ENCODE results near the gene ZNF775.

The ZNF775 gene

GRCh38 chr7:150398965-150399320, 19.8 kb downstream of the ZNF775 start:
- H3K27ac ChIP-seq (ENCODE audit: low read length, poor library complexity, severe bottlenecking) = no peak overlapping the region
- H2BK5ac ChIP-seq (ENCODE audit: low read depth, low read length, poor library complexity, severe bottlenecking) = no peak overlapping the region
- DNase-seq = no peak
- no peak overlapping the region for H2BK120ac ChIP-seq (ENCODE audit: low read depth, low read length)
- H3K27me3 ChIP-seq (ENCODE audit: control insufficient read depth in 1 of 2, insufficient read depth in 1 of 2, low read length in 2 of 2) = no peaks in the 10 kb centered on the region
- no peak overlapping the region for H3K4me3 ChIP-seq (ENCODE audit: insufficient read depth in 1 of 2, low read depth in 1 of 2, low read length in 2 of 2)
- no peaks in the 10 kb centered on the region for H3K9me3 ChIP-seq (ENCODE audit: control insufficient read depth, low read length)
- H4K91ac ChIP-seq (ENCODE audit: low read length) = no peak overlapping the region
- H3K18ac ChIP-seq (ENCODE audit: low read depth in 1 of 2, low read length in 2 of 2) = no peak overlapping the region
- no peak overlapping the region for H2BK15ac ChIP-seq (ENCODE audit: low read depth, poor library complexity, severe bottlenecking)
- no peak overlapping the region for H3K4ac ChIP-seq (ENCODE audit: low read depth in 1 of 2, low read length in 2 of 2)
- WGBS = 86% methylated on average over 1 of the region's 2 CpGs
- H2BK12ac ChIP-seq (ENCODE audit: low read length in 2 of 2) = no peak overlapping the region
- H3K4me2 ChIP-seq (ENCODE audit: low read length, poor library complexity, severe bottlenecking) = no peak overlapping the region
- H3K36me3 ChIP-seq (ENCODE audit: control insufficient read depth in 1 of 2, insufficient read depth in 2 of 2, low read depth in 1 of 2, low read length in 2 of 2) = peaks cover 15 to 34% of the 10 kb centered on the region in 2 experiments
- no peak overlapping the region for H3K9ac ChIP-seq (ENCODE audit: low read length)
- H3K79me1 ChIP-seq (replicated peaks; ENCODE audit: low read length, poor library complexity, severe bottlenecking) = peaks cover 17% of the 10 kb centered on the region
- H4K8ac ChIP-seq (ENCODE audit: low read length) = no peak overlapping the region
- H3K23ac ChIP-seq (ENCODE audit: low read length in 2 of 2) = no peak overlapping the region
- no peak overlapping the region for H3K14ac ChIP-seq (ENCODE audit: low read length in 2 of 2)
- no peak overlapping the region for H2AK5ac ChIP-seq (ENCODE audit: low read length, severe bottlenecking)
- peaks cover 19% of the 10 kb centered on the region for H3K4me1 ChIP-seq (ENCODE audit: control insufficient read depth, insufficient read depth, low read depth, low read length)
- no peak overlapping the region for H2AFZ ChIP-seq (ENCODE audit: low read depth, low read length)

GRCh38 chr7:150399421-150400007, 20.4 kb downstream of the ZNF775 start:
- Histone ChIP-seq H3K4me1 (ENCODE audit: control insufficient read depth, insufficient read depth, low read depth, low read length) (peaks cover 22% of the 10 kb centered on the region), H3K23ac (ENCODE audit: low read length in 2 of 2) (no peak overlapping the region), H3K27me3 (ENCODE audit: control insufficient read depth in 1 of 2, insufficient read depth in 1 of 2, low read length in 2 of 2) (no peaks in the 10 kb centered on the region), H3K14ac (ENCODE audit: low read length in 2 of 2) (no peak overlapping the region), H3K4me3 (ENCODE audit: insufficient read depth in 1 of 2, low read depth in 1 of 2, low read length in 2 of 2) (no peak overlapping the region), H3K9ac (ENCODE audit: low read length) (no peak overlapping the region), H4K8ac (ENCODE audit: low read length) (no peak overlapping the region), H3K9me3 (ENCODE audit: control insufficient read depth, low read length) (no peaks in the 10 kb centered on the region), H4K91ac (ENCODE audit: low read length) (peak overlapping the region; percentile 35), H3K36me3 (ENCODE audit: control insufficient read depth in 1 of 2, insufficient read depth in 2 of 2, low read depth in 1 of 2, low read length in 2 of 2) (peaks cover 15 to 34% of the 10 kb centered on the region in 2 experiments), H2AFZ (ENCODE audit: low read depth, low read length) (no peak overlapping the region), H3K4me2 (ENCODE audit: low read length, poor library complexity, severe bottlenecking) (no peak overlapping the region), H3K79me1 (replicated peaks; ENCODE audit: low read length, poor library complexity, severe bottlenecking) (peaks cover 17% of the 10 kb centered on the region), H2BK120ac (ENCODE audit: low read depth, low read length) (no peak overlapping the region), H3K27ac (ENCODE audit: low read length, poor library complexity, severe bottlenecking) (no peak overlapping the region), H3K4ac (ENCODE audit: low read depth in 1 of 2, low read length in 2 of 2) (no peak overlapping the region), H2BK15ac (ENCODE audit: low read depth, poor library complexity, severe bottlenecking) (no peak overlapping the region), H2BK12ac (ENCODE audit: low read length in 2 of 2) (no peak overlapping the region), H2BK5ac (ENCODE audit: low read depth, low read length, poor library complexity, severe bottlenecking) (no peak overlapping the region), H3K18ac (ENCODE audit: low read depth in 1 of 2, low read length in 2 of 2) (no peak overlapping the region), H2AK5ac (ENCODE audit: low read length, severe bottlenecking) (no peak overlapping the region)
- 85% methylated on average over 13 of the region's 15 CpGs for WGBS
- no peak for DNase-seq

GRCh38 chr7:150400008-150400787, 21.1 kb downstream of the ZNF775 start:
- peak overlapping the region; percentile 23 for H2BK15ac ChIP-seq (ENCODE audit: low read depth, poor library complexity, severe bottlenecking)
- no peak overlapping the region for H2BK120ac ChIP-seq (ENCODE audit: low read depth, low read length)
- peak overlapping the region in 1 of 2 experiments; percentile 30 for H3K18ac ChIP-seq (ENCODE audit: low read depth in 1 of 2, low read length in 2 of 2)
- peaks cover 15 to 34% of the 10 kb centered on the region in 2 experiments for H3K36me3 ChIP-seq (ENCODE audit: control insufficient read depth in 1 of 2, insufficient read depth in 2 of 2, low read depth in 1 of 2, low read length in 2 of 2)
- WGBS = 37% methylated on average over 10 of the region's 11 CpGs
- H3K14ac ChIP-seq (ENCODE audit: low read length in 2 of 2) = no peak overlapping the region
- H3K27me3 ChIP-seq (ENCODE audit: control insufficient read depth in 1 of 2, insufficient read depth in 1 of 2, low read length in 2 of 2) = no peaks in the 10 kb centered on the region
- no peak overlapping the region for H3K27ac ChIP-seq (ENCODE audit: low read length, poor library complexity, severe bottlenecking)
- peaks cover 17% of the 10 kb centered on the region for H3K79me1 ChIP-seq (replicated peaks; ENCODE audit: low read length, poor library complexity, severe bottlenecking)
- H3K4me1 ChIP-seq (ENCODE audit: control insufficient read depth, insufficient read depth, low read depth, low read length) = peaks cover 24% of the 10 kb centered on the region
- H3K4me2 ChIP-seq (ENCODE audit: low read length, poor library complexity, severe bottlenecking) = no peak overlapping the region
- no peak overlapping the region for H2BK12ac ChIP-seq (ENCODE audit: low read length in 2 of 2)
- H3K23ac ChIP-seq (ENCODE audit: low read length in 2 of 2) = peak overlapping the region in 1 of 2 experiments; percentile 11
- H2BK5ac ChIP-seq (ENCODE audit: low read depth, low read length, poor library complexity, severe bottlenecking) = no peak overlapping the region
- no peak overlapping the region for H3K4ac ChIP-seq (ENCODE audit: low read depth in 1 of 2, low read length in 2 of 2)
- H2AK5ac ChIP-seq (ENCODE audit: low read length, severe bottlenecking) = no peak overlapping the region
- H3K4me3 ChIP-seq (ENCODE audit: insufficient read depth in 1 of 2, low read depth in 1 of 2, low read length in 2 of 2) = no peak overlapping the region
- H3K9ac ChIP-seq (ENCODE audit: low read length) = no peak overlapping the region
- no peaks in the 10 kb centered on the region for H3K9me3 ChIP-seq (ENCODE audit: control insufficient read depth, low read length)
- H4K8ac ChIP-seq (ENCODE audit: low read length) = no peak overlapping the region
- H4K91ac ChIP-seq (ENCODE audit: low read length) = no peak overlapping the region
- peak; percentile 74 for DNase-seq
- H2AFZ ChIP-seq (ENCODE audit: low read depth, low read length) = no peak overlapping the region

GRCh38 chr7:150400788-150401423, 21.8 kb downstream of the ZNF775 start:
- no peak overlapping the region for H2AFZ ChIP-seq (ENCODE audit: low read depth, low read length)
- 93% methylated on average over 15 of the region's 15 CpGs for WGBS

More at GRCh38 chr7:150400788-150401423, 21.8 kb downstream of the ZNF775 start:
- Histone ChIP-seq H2BK120ac (ENCODE audit: low read depth, low read length) (no peak overlapping the region), H3K14ac (ENCODE audit: low read length in 2 of 2) (no peak overlapping the region), H3K27me3 (ENCODE audit: control insufficient read depth in 1 of 2, insufficient read depth in 1 of 2, low read length in 2 of 2) (no peaks in the 10 kb centered on the region), H2BK5ac (ENCODE audit: low read depth, low read length, poor library complexity, severe bottlenecking) (no peak overlapping the region), H3K4ac (ENCODE audit: low read depth in 1 of 2, low read length in 2 of 2) (peak overlapping the region in 1 of 2 experiments; percentile 41), H2AK5ac (ENCODE audit: low read length, severe bottlenecking) (no peak overlapping the region), H3K27ac (ENCODE audit: low read length, poor library complexity, severe bottlenecking) (no peak overlapping the region), H3K9me3 (ENCODE audit: control insufficient read depth, low read length) (no peaks in the 10 kb centered on the region), H3K9ac (ENCODE audit: low read length) (no peak overlapping the region), H4K91ac (ENCODE audit: low read length) (no peak overlapping the region), H2BK12ac (ENCODE audit: low read length in 2 of 2) (no peak overlapping the region), H4K8ac (ENCODE audit: low read length) (peak overlapping the region; percentile 29), H3K18ac (ENCODE audit: low read depth in 1 of 2, low read length in 2 of 2) (no peak overlapping the region), H2BK15ac (ENCODE audit: low read depth, poor library complexity, severe bottlenecking) (no peak overlapping the region), H3K4me2 (ENCODE audit: low read length, poor library complexity, severe bottlenecking) (no peak overlapping the region), H3K79me1 (replicated peaks; ENCODE audit: low read length, poor library complexity, severe bottlenecking) (peaks cover 14% of the 10 kb centered on the region), H3K4me1 (ENCODE audit: control insufficient read depth, insufficient read depth, low read depth, low read length) (peaks cover 28% of the 10 kb centered on the region), H3K23ac (ENCODE audit: low read length in 2 of 2) (no peak overlapping the region), H3K36me3 (ENCODE audit: control insufficient read depth in 1 of 2, insufficient read depth in 2 of 2, low read depth in 1 of 2, low read length in 2 of 2) (peaks cover 11 to 30% of the 10 kb centered on the region in 2 experiments), H3K4me3 (ENCODE audit: insufficient read depth in 1 of 2, low read depth in 1 of 2, low read length in 2 of 2) (no peak overlapping the region)
- DNase-seq = no peak

Measured in mesenchymal stem cell (in vitro differentiated cells and primary cell).